ENCODE measurements around the gene RNASEL. TPM values are rescaled to one million over a fixed set of nuclear protein-coding genes. Genes with fewer than 3 reads are reported as not detected.

Gene RNASEL
- total and polyA plus RNA-seq, 4 donors: 1.3 to 3.9 (median 2.4) TPM

DNA sequence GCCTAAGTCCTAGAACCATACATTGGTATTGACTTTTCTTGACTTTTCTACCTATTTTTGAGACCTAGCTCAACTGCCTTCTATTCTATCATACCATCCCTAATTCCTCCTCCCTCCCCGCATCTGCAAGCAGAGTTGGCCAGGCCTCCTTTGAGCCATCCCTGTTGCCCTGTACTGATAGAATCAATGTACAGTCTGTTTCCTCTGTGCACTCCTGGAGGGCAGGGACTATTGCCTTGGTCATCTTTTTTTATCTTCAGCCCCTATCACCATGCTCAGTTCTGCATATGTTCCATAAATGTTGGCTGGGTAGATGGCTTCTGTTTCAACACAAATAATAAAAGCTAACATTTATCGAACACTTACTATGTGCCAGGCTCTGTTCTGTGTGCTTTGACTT is 19.2 kb upstream of the RNASEL start:
- H3K27me3 ChIP-seq (ENCODE audit: control insufficient read depth in 4 of 4, insufficient read depth in 4 of 4, low read length in 3 of 4): no peaks in the 10 kb centered on the region
- TF ChIP-seq HNF4G (IDR thresholded peaks at IDR 0.05) (no peak), RXRA (IDR thresholded peaks at IDR 0.05) (no peak), FOXA1 (IDR thresholded peaks at IDR 0.05) (no peak), NR2F2 (IDR thresholded peaks at IDR 0.05) (no peak), RAD21 (IDR thresholded peaks at IDR 0.05) (no peak), JUND (IDR thresholded peaks at IDR 0.05) (no peak), MAX (IDR thresholded peaks at IDR 0.05) (no peak), EGR1 (IDR thresholded peaks at IDR 0.05; ENCODE audit: low read depth in 2 of 2) (no peak), REST (IDR thresholded peaks at IDR 0.05) (no peak), TAF1 (conservative IDR thresholded peaks at IDR 0.05) (no peak), ZBTB33 (IDR thresholded peaks at IDR 0.05) (no peak), SP1 (IDR thresholded peaks at IDR 0.05) (no peak), HNF4A (conservative IDR thresholded peaks at IDR 0.05) (no peak), YY1 (IDR thresholded peaks at IDR 0.05) (no peak), GABPA (IDR thresholded peaks at IDR 0.05 in 1 of 2, conservative IDR thresholded peaks at IDR 0.05 in 1 of 2) (no peak), FOXA2 (IDR thresholded peaks at IDR 0.05) (no peak)
- TF ChIP-seq, protein P1, sequence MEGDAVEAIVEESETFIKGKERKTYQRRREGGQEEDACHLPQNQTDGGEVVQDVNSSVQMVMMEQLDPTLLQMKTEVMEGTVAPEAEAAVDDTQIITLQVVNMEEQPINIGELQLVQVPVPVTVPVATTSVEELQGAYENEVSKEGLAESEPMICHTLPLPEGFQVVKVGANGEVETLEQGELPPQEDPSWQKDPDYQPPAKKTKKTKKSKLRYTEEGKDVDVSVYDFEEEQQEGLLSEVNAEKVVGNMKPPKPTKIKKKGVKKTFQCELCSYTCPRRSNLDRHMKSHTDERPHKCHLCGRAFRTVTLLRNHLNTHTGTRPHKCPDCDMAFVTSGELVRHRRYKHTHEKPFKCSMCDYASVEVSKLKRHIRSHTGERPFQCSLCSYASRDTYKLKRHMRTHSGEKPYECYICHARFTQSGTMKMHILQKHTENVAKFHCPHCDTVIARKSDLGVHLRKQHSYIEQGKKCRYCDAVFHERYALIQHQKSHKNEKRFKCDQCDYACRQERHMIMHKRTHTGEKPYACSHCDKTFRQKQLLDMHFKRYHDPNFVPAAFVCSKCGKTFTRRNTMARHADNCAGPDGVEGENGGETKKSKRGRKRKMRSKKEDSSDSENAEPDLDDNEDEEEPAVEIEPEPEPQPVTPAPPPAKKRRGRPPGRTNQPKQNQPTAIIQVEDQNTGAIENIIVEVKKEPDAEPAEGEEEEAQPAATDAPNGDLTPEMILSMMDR (IDR thresholded peaks at IDR 0.05; ENCODE audit: low read depth, low read length, missing input control): no peak
- TF ChIP-seq, protein P2, sequence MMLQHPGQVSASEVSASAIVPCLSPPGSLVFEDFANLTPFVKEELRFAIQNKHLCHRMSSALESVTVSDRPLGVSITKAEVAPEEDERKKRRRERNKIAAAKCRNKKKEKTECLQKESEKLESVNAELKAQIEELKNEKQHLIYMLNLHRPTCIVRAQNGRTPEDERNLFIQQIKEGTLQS (IDR thresholded peaks at IDR 0.05): no peak
- H3K4me3 ChIP-seq (ENCODE audit: low read depth in 1 of 3, low read length in 3 of 3): no peak overlapping the region
- WGBS: 83% methylated on average over 2 of the region's 2 CpGs
- no peak for DNase-seq (ENCODE audit: low spot score)
- H3K9me3 ChIP-seq (ENCODE audit: control insufficient read depth in 4 of 4, low read length in 3 of 4): no peaks in the 10 kb centered on the region
- H3K36me3 ChIP-seq (ENCODE audit: control insufficient read depth in 4 of 4, insufficient read depth in 3 of 4, low read depth in 1 of 4, low read length in 3 of 4): no peaks in the 10 kb centered on the region
- H3K4me1 ChIP-seq (ENCODE audit: control insufficient read depth in 4 of 4, insufficient read depth in 4 of 4, low read length in 3 of 4): peaks cover 4 to 12% (median 9%) of the 10 kb centered on the region in 4 donors
- H3K9ac ChIP-seq (ENCODE audit: low read depth in 1 of 2, low read length in 2 of 2): no peak overlapping the region
- H3K27ac ChIP-seq (ENCODE audit: low read depth in 1 of 2, low read length in 2 of 2): no peak overlapping the region

Data from liver (tissue), 9 donors.